HepG2 (cell line): ENCODE data around the gene SLC38A1. TPM values are rescaled to one million over a fixed set of nuclear protein-coding genes. Genes with fewer than 3 reads are reported as not detected.

Source experiments
- CENPX ChIP-seq: sonication (generic); formaldehyde crosslinking; IDR thresholded peaks from 2 replicates; pipeline ENCODE4 v1.9.0; 2021; ENCODE audit warnings: mild to moderate bottlenecking, missing genetic modification reagents, moderate library complexity
- HHEX ChIP-seq: IDR thresholded peaks from 2 replicates; pipeline ENCODE4 v1.6.1; 2016; ENCODE audit warnings: control low read depth
- NFATC3 ChIP-seq: sonication (generic); formaldehyde crosslinking; IDR thresholded peaks from 2 replicates; pipeline ENCODE4 v1.5.1; 2020; ENCODE audit warnings: mild to moderate bottlenecking, missing genetic modification reagents
- NRL ChIP-seq: sonication (generic); formaldehyde crosslinking; IDR thresholded peaks from 2 replicates; pipeline ENCODE4 v1.5.0; 2020; ENCODE audit warnings: missing genetic modification reagents, mild to moderate bottlenecking, moderate library complexity, borderline replicate concordance
- YEATS2 ChIP-seq: sonication (generic); formaldehyde crosslinking; IDR thresholded peaks from 2 replicates; pipeline ENCODE4 v1.4.0; 2020; ENCODE audit warnings: missing genetic modification reagents, borderline replicate concordance
- ZNF224 ChIP-seq: sonication (generic); formaldehyde crosslinking; IDR thresholded peaks from 2 replicates; pipeline ENCODE4 v1.5.0; 2020; ENCODE audit warnings: mild to moderate bottlenecking, missing genetic modification reagents
- ZNF609 ChIP-seq: sonication (generic); formaldehyde crosslinking; IDR thresholded peaks from 2 replicates; pipeline ENCODE4 v1.4.0; 2020; ENCODE audit warnings: mild to moderate bottlenecking, missing genetic modification reagents, borderline replicate concordance
- ZNF674 ChIP-seq: sonication (generic); formaldehyde crosslinking; IDR thresholded peaks from 2 replicates; pipeline ENCODE4 v1.5.0; 2020; ENCODE audit warnings: low read depth, mild to moderate bottlenecking, missing genetic modification reagents
- polyA plus RNA-seq, 8 experiments: library from polyadenylated mRNA; depleted of rRNA in 3 of 8; stranded (reverse) in 7 of 8; unstranded in 1 of 8; fragments of >200 nt; fragmentation: Illumina TruSeq in 4 of 8; extraction: Trizol in 4 of 8; gene quantifications; 2 replicates each; pipeline versions ENCODE4 v1.2.1 to v1.2.3, GENCODE V29; 2011 to 2016; ENCODE audit warnings: low read depth in 4 of 8, missing spikeins in 1 of 8, mixed read lengths in 1 of 8; ENCODE audit not compliant: insufficient read depth in 1 of 8
- total RNA-seq, 5 experiments: library from RNA; depleted of rRNA; stranded (reverse); fragments of >200 nt; fragmentation: Illumina TruSeq; extraction: Trizol; gene quantifications; 2 replicates each; pipeline ENCODE4 v1.2.3, GENCODE V29; 2016; ENCODE audit warnings: low read depth in 1 of 5
- TF ChIP-seq, protein P1 (sequence below): sonication (generic); formaldehyde crosslinking; IDR thresholded peaks from 2 replicates; pipeline ENCODE4 v1.4.0; 2020; ENCODE audit warnings: missing genetic modification reagents, borderline replicate concordance

Gene SLC38A1
- total and polyA plus RNA-seq, 2 of the 13 experiments (the other 11 are each of a cell fraction or from before 2014, with no cell fraction given) = 47.0 to 50.6 TPM

GRCh38 chr12:46198913-46199312 lies 69.9 kb downstream of the SLC38A1 start (continued):
- TF ChIP-seq ZNF609 (CRISPR knock-in tag) = no peak
- no peak for TF ChIP-seq YEATS2 (CRISPR knock-in tag)
- no peak for TF ChIP-seq HHEX
- no peak for TF ChIP-seq CENPX (CRISPR knock-in tag)
- no peak for TF ChIP-seq NFATC3 (CRISPR knock-in tag)
- TF ChIP-seq, protein P1, sequence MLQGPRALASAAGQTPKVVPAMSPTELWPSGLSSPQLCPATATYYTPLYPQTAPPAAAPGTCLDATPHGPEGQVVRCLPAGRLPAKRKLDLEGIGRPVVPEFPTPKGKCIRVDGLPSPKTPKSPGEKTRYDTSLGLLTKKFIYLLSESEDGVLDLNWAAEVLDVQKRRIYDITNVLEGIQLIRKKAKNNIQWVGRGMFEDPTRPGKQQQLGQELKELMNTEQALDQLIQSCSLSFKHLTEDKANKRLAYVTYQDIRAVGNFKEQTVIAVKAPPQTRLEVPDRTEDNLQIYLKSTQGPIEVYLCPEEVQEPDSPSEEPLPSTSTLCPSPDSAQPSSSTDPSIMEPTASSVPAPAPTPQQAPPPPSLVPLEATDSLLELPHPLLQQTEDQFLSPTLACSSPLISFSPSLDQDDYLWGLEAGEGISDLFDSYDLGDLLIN (CRISPR knock-in tag) = no peak
- no peak for TF ChIP-seq ZNF224 (CRISPR knock-in tag)
- no peak for TF ChIP-seq NRL
- TF ChIP-seq ZNF674 (CRISPR knock-in tag) = no peak
